SW480 (cell line): ENCODE data around the gene CBX2.

Source experiments
- DNase-seq: peaks from one replicate; pipeline ENCODE4 v3.0.0-alpha.2; 2016; ENCODE audit warnings: low spot score

Gene CBX2

DNA sequence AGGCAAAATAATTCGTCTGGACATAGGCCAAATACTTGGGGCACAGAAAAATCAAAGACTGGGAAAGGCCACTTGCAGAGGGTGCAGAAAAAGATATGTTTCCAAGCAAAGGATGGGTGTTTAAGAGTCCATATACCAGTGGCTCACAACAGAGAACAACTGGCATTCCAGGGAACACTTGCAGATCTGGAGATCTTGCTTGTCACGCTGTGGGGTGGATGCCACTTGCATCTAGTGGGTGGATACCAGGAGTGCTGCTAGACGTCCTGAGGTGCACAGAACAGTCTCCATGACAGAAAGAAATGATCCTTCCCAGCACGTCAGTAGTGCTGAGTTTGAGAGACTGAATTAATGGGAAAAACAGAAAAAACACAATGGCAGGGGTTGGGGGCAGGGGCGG lies 10.5 kb downstream of the CBX2 start:
- no peak for DNase-seq

DNA sequence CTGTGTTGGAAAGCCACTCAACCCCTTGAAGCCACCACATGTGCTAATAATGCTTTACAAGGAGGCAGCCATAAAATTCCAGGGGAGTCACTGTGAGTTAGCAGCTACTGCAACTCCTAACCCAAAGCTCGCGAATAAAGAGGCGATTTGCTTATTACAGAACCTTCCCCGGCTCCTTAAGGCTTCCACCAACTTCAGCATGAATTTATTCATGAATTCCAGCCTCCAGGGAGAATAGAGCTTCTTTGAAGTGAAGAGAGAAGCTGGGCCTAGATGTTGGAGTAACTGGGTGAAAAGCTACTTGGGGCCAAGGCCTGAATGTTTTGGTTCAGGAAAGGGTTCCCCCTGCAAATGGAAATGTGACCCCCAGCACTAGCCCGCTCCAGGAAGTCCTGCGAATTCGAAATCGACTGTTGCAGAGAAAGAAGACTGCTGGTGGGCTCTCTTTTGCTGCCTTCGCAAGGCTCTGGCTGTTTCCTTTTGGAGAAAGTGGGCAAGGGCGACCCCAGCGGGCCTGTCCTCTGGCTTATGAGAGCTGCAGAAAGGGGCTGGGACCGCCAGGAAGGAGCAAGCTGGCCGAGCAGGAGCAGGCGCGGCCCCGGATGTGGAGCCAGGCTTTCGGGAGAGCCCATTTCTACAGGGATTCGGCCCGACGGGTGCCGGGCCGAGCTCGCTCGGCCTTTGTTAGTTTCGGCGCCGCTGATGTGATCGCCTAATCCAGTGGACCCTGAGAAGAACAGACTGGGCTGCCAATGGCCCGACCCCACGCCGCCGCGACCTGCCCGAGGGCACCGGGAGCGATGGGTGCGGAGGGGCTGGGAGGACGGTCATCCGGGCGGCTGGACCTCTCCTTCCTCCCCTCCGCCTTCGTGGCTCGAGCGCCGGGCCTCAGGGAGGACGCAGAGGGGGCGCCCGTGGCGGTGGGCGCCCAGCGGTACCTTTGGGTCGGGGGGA lies 11.3 kb downstream of the CBX2 start:
- no peak for DNase-seq

DNA sequence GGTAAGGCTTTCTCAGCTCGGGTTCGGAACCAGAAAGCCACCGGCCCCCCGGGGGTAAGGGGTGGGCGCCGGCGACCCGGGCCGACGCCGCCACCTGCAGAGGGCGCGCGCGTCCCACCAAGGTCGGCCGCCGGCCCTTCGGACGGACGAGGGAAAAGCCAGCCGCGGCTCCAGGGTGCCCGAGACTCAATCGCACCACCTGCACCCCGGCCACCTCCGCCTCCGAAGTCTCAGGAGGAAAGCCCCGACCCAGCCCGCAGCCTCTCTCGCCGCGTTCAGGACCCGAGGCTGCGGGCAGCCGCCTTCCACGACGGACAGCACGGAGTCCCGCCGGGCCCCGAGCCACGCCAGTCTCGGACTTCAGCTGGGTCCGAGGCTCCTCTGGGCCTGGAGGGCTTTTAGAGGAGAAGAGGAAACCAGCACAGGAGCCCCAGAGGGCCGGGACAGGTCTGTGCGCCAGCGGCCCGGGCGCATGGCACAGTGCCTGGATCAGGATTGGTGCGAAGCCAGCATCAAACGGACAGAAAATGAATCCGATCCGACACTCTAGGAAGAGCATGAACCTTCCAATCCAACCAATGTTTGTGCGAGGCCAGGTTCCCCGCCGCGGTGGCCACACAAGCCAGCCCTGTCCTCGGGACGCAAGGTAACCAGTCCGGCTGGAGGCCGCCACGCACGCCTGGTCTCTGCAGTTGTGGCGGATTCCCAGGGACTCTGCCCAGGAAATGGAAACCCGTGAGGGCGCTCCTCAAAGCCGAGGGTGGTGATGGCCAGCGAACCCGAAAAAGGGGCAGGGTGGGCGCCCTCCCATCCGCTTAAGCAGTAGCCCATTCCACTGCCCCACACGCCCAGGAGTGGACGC lies 12.2 kb downstream of the CBX2 start:
- no peak for DNase-seq

DNA sequence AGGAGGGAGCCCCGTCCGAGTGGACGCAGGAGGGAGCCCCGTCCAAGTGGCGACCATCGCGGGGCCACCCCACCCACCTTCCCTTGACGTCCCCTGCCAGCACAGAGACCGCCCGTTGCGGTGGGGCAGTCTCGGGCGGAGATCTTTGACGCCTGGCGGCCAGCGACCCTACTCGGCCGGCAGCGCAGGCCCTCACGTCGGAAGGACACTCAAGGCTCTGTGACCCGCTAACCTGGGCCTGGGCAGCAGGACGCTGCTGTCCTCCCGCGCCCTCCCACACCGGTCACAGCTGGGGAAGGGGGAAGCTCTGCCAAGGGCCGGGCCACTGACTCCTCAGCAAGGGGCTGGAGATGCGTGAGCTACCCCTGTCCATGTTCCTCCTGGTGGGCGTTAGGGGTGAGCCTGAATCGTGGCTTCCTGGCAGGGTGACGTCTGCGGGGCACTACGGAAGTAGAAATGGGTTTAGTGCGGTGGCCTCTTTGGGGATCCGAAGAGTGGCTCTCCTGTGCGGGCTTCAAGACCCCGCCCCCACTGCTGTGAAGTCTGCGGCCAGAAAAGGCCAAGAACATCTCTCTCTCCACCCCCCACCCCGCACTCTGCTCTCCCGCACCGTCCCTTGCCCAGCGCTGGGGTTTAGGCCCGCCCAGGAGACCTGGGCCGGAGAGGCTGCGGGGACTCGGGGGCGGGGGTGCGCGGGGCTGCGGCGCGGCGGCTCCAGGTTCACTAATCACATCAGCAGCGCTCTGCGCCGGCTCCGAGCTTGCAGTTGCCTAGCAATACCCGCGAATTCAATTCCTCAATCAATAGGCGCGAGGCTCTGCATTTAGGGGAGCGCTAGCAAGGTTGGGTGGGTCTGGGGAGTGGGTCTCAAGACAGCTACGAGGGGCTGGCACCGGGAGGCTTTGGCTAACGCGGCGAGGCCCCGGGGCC lies 13.1 kb downstream of the CBX2 start:
- DNase-seq = no peak

DNA sequence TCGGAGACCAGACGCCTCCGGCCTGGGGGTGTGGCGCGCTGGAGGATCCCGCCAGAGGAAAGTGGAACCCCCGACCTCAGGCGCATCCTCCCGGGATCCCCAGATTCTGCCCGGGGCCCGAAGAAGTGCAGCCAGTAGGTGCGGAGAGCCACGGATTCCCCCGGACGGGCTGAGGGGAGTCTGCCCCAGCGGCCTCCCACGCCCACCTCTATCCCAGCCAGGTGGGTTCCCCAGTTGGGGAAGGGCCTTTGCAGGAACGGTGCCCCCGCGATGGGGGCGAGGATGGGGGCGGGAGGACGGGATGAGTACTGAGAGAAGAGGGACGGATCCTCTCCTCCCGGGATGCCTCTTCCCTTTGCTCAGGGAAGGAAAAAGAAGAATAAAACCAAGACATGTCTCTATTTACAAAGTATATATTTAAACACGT lies 13.8 kb downstream of the CBX2 start:
- no peak for DNase-seq

DNA sequence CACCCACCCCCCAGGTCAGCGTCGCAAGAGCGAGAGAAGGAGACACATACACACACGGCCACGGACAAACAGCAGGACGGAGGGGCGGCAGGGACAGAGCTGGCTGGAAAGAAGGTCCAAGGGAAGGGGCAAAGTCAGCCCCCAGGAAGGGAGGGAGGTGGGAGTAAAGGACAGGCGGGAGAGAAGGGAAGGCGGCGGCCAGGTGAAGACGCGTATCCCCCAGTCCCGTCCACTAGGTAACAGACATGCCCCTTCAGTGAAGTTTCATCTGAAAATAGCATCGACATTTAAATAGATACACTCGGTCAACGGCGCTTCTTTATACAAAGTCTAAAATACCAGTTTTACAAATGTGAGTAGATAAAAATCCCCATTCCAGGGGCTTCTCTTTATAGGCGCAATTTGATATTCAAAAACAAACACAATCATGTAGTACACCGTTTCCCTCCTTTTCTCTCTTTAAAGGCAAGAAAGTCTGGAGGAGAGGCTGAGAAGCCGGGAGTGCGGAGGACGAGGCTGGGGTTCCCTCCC lies 14.5 kb downstream of the CBX2 start:
- no peak for DNase-seq

DNA sequence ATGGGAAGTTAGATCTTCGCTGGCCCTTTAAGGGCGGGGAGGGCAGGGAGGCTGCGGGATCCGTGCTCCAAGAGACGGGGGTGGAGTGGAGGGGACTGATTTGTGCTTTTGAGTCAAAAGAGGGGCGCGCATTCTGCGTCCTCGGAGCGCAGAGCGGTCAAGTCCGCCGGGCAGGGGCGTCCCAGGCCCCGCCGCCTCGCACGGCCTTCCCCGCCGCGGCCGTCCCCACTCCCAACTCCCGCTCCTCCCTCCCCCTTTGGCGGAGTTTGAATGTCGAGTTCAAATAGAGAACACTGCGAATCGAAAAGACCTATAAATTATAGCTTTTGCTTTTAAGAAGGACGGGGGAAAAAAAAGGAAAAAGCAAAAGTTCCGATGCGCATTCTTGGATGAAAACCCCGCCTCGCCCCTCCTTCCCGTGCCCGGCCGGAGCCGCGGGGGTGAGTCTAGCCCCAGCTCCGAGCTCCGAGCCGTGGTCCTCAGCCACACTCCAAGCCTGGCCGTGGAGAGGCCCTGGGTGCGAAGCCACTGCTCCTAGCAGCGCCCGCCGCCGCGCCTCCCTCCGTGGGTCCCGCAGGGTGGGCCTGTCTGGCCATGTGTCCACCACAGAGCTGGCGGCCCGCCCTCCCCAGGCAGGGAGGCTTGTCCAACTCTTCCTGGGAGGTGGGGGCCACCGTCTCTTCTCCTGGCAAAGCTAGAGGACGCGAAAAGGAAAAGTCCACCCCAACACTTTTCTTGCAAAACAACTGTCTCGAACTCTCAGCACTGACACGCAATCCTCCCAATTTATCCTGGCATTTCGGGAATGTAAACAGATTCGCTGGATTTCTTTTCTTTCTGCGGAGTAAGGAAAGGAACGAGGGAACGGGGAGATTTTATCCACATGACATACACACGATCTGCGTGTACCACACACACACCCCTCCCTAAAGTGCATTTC lies 15.3 kb downstream of the CBX2 start:
- DNase-seq = no peak

DNA sequence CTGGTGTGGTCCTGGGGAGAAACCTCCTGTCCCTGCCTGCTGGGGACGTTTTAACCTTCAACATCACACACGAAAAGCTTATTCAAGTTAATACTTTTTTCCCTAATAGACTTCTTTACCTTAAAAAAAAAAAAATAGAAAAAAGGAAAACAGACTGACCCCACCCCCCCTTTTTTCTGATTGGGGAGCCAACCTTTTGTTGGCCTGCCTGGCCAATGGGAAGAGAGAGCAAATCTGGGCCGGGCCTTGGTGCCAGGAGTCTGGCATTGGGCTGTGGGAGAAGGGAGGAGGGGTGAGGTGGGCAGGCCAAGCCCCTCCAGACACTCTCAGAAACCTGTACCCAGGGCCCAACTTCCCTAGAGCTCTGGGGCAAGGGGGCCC lies 16.0 kb downstream of the CBX2 start:
- no peak for DNase-seq

DNA sequence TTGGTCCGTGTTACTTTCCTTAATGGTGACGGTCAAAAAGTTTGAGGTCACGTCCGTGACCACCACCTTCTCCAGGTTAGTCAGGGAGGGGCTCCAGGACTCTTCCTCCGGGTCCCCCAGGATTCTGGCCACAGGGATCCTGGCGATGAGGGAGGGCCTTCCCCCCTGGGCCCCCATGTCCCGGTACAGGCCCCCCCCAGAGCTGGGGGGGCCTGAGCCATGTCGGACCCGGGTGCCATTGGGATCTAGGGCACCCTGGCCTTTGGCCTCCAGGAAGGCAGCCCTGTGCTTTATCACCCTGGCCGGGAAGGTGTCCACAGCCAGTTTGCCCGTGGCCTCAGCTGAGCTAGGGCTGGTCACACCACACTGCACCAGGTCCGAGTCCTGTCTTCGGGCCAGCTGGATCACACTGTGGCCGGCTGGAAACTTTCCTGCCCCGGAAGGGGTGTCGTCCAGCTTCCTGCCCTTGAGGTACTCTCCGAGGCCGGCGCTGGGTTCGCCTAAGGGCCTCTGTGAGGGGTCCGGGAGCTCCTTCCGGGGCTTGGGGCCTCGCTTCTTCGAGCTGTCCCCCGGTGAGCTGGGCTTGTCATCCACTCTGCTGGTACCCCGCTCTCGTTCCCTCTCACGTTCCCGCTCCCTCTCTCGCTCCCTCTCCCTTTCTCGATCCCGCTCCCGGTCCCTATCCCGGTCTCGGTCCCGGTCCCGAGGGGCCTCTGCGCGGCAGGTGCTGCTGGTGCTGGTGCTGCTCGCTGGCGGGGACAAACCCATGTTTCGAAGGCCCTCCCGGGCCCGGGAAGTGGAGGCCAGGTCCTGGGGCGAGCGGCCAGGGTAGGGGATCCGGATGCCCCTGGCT lies 16.9 kb downstream of the CBX2 start:
- no peak for DNase-seq

DNA sequence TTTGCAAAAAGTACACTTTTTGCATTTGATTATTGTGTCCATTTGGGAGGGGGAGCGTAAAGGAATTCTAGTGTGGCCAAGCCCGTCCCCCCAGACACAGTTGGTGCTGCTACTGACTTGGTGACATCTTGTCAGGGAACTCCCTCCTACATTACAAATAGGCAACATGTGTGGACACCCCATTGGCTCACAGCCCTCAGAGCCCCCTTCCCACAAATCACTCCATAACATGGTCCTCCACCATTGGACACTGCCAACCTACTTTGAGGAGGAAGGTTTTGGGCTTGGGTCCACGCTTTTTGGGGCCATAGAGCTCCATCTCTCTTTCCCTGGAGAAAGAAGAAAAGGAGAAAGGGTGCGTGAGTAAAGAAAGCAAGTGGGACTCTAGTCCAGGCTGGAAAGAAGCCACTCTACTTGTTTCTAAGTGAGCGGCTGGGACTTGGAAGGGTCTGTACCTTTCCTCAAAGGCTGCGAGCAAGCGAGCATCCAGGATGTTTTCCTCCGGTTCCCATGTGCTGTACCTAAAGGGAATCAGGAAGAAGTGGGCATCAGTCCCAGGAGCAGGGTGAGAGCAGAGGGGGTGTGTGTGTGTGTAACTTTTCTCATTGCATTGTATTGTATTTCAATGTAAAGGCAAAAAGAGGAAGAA lies 18.0 kb downstream of the CBX2 start:
- no peak for DNase-seq

DNA sequence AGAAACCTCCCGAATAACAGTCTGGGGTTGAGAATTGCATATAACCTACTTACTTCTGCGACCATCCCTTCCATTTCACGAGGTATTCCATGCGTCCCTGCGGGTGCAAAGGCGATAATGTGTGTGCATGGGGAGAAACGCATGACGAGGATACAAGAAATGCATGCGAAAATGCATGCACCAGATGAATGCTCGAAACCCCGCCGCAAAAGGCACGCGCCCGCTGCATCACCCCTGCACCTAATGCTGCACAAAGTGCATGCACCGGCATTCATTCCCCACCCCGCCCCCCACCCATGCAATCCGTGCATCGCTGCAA lies 18.5 kb downstream of the CBX2 start:
- DNase-seq = no peak

DNA sequence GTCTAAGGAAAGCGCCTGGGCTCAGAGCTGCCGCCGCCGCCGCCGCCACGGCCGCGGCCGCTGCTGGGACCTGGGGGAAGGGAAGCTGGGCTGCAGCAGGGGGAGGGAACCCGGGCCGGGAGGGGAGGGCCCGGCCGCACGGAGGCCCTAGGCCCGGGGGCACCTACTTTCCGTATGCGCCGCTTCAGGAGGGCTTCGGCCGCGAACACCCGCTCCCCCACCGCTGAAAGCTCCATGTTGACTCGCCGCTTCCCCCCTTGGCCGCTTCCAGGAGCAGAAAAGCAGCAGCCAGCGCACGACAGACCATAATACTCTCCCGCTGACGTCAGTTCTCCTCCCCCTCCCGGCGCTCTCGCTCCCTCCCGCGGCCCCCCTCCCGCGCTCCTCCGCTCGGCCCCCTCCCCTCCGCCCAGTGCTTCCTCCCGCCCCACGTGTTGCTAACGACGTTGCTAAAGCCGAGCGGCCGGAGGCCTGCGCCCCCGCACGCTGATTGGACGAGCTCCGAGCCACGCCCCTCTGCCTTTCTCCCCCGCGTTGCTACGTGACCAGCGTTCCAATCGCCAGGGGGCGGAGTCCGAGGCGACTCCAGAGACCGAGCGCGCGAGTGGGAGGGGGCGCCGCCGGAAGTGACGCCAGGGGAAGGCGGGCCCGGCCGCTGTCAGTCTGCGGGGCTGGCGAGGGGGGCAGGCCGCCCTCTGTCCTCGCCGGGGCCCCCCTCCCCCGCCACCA lies 19.0 kb downstream of the CBX2 start, which contains the start of gene CBX8:
Gene CBX8, minus strand, starts transcription at position 315 of the 729 bp plus-strand sequence. Its CDS starts 79 bp downstream, at position 236.
- peak; percentile 99 for DNase-seq

DNA sequence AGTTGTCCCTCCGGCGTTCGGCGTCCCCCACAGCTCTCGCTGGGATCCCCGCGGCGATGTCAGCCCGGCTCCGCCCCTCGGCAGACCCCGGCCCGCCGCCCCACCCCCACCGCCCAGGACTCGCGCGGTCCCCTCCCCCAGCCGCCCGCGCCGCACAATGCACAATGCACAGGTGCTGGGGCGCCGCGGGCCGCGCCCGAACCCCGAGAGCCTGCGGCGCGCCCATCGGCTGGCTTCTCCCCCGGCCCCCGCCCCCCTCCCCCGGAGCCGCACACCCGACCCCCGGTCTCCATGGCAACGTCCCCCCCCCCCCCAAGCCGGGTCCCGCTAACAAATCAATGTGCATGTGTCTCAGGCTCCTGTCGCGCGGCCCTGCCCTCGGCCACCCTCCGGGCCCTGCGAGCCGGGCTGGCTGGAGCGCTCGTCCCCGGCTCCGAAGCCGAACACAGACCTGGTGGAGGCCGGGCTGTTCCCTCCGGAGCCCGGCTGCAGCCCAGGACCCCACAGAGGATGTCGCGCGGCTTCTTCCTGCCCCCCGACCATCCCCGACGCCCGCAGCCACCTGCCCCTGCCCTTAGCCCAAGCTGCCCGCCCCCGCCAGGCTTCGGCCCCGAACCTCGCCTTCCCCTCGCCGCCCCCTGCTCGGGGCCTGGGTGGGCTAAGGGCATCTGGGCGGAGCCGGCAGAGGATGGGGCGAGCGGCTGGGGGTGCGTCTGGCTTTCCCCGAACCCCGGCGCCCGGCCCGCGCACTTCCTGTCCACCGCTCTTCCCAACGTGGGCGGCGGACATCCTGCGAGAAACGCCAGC lies 19.7 kb downstream of the CBX2 start:
- DNase-seq = peak; percentile 73

DNA sequence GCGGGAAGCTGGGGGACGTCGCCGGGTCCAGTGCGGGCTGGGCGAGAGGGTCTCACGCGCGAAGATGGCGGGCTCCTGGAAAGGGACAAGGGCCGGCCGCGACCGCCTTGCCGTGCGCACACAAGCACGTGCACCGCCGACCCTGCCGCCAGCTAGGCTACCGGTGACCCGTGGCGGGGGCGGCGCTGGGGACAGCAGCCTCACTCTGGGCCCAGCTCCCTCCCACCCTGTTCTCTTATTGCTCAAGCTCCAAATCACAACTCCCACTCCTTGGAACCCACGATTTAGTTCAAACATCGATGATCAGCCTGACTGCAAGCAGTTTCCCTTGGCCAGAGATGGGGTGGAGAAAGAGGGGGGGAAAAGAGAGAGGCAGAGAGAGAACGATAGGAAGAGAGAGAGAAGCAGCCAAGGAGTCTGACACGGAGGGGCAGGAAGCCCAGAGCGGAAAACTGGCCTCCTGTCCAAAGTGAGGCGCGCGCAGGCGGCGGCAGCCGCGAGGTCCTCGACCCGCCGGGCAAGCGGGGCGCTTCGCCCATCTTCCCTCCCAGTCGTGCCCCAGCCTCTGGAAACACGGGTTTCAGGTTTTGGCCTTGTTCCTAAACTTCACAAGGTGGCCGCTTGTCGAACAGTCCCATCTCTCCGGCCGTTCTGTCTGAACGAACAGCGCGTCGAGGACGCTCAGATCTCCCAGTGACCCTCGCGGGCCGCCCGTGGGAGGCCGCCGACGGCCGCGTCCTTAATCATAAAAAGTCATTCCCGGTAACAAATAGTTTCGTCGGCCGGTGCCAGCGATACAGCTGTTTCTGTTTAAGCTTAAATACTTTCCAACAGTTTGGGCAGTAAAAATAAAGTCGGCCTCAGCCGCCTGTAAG lies 20.6 kb downstream of the CBX2 start:
- DNase-seq = no peak

DNA sequence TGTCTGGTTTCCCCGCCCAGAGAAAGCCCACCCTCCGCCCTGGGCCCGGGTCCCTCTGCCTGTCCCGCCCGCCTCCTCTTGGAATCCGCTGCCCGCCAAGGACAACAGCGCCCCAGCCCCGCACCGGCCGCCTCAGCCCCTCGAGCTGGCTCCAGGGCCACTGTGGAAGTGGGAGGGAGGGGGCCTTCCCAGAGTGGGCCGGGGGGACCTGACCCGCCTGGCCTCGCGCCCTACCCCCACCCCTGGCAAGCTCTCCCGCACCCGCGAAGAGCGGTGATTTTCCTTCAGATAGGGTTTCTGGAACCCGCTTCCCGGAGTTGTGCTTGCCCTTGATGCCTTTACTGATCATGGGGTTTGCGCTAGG lies 21.2 kb downstream of the CBX2 start:
- DNase-seq = no peak

DNA sequence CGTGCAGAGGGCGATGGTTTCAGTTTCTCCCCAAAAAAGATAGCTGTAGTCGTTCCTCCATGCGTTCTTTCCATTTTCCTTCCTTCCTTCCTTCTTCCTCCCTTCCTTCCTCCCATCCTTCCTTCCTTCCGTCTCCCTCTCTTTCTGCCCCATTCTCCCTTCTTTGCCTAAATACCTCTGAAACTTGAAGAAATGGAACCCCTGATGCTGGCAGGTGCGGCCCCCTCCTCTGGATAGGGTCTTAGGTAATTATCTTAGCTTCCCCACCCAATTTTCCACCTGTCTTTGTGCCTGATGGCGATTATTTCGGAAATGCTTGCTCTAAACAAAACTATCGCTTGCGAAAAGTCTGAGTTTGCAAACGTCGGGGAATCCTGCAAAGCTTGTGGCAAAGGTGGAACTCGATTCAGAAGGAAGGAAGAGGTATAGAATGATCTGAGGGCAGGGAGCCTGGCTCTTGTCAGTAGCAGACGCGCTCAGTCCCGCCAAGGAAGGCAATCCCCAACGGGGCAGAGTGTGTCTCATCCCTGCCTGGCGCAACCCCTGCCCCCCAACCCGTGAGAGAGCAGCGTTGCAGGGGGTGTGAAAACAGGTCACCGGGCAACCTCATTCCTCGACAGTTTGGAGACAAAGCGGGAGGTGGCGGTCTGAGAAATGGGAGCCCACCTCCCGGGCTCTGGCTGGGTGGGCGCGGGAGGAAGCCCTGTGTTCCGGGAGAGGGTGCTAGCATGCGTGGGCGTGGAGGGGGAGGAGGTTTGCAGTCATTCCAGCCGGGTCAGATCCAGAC lies 21.8 kb downstream of the CBX2 start:
- DNase-seq = no peak
